Neuronal stem cell (in vitro differentiated cells): ENCODE results near the gene GNMT.

Source experiments
- DNase-seq: peaks from one replicate; pipeline ENCODE4 v3.0.0-alpha.2; 2013; ENCODE audit warnings: low spot score
- H2AFZ ChIP-seq: one replicate; pipeline ENCODE4 v1.6.1; 2013; ENCODE audit warnings: mild to moderate bottlenecking, low read length, inconsistent platforms
- H2AK5ac ChIP-seq: 2 replicates; pipeline ENCODE4 v1.6.1; 2013; ENCODE audit warnings: low read depth, mild to moderate bottlenecking, inconsistent platforms, low read length, moderate library complexity, mixed read lengths
- H2BK120ac ChIP-seq: 2 replicates; pipeline ENCODE4 v1.6.1; 2013; ENCODE audit warnings: low read depth, mild to moderate bottlenecking, inconsistent platforms, low read length, moderate library complexity, mixed read lengths
- H2BK12ac ChIP-seq: one replicate; pipeline ENCODE4 v1.6.1; 2013; ENCODE audit warnings: low read length, inconsistent platforms
- H2BK15ac ChIP-seq: 2 replicates; pipeline ENCODE4 v1.6.1; 2013; ENCODE audit warnings: mild to moderate bottlenecking, low read length, inconsistent platforms, mixed read lengths
- H2BK5ac ChIP-seq: one replicate; pipeline ENCODE4 v1.6.1; 2013; ENCODE audit warnings: inconsistent platforms, mild to moderate bottlenecking, low read length, moderate library complexity
- H3K14ac ChIP-seq: one replicate; pipeline ENCODE4 v1.6.1; 2013; ENCODE audit warnings: low read length, inconsistent platforms
- H3K18ac ChIP-seq: 2 replicates; pipeline ENCODE4 v1.6.1; 2013; ENCODE audit warnings: low read length, inconsistent platforms
- H3K23ac ChIP-seq: 2 replicates; pipeline ENCODE4 v1.6.1; 2013; ENCODE audit warnings: low read depth, mild to moderate bottlenecking, mixed read lengths, low read length, inconsistent platforms; ENCODE audit not compliant: poor library complexity
- H3K27ac ChIP-seq: replicated peaks from 3 replicates; pipeline ENCODE4 v1.5.1; 2013; ENCODE audit warnings: low read length, inconsistent platforms
- H3K27me3 ChIP-seq, 3 experiments: 2 replicates each; pipeline ENCODE4 v1.6.1; 2013; ENCODE audit warnings: low read length in 3 of 3, mild to moderate bottlenecking in 2 of 3, inconsistent platforms in 1 of 3, low read depth in 1 of 3, mixed read lengths in 1 of 3, moderate library complexity in 1 of 3; ENCODE audit not compliant: control insufficient read depth in 3 of 3, insufficient read depth in 3 of 3
- H3K36me3 ChIP-seq, 2 donors: replicated peaks in 1 of 2; 2 replicates each; pipeline ENCODE4 v1.6.1; 2013; ENCODE audit warnings: low read length in 2 of 2; ENCODE audit not compliant: control insufficient read depth in 2 of 2, insufficient read depth in 2 of 2
- H3K4ac ChIP-seq: 2 replicates; pipeline ENCODE4 v1.6.1; 2013; ENCODE audit warnings: inconsistent platforms, mild to moderate bottlenecking, low read length, moderate library complexity
- H3K4me1 ChIP-seq, 2 donors: 1 replicate in 1 of 2; 2 replicates in 1 of 2; pipeline ENCODE4 v1.6.1; 2013; ENCODE audit warnings: low read length in 2 of 2, low read depth in 1 of 2; ENCODE audit not compliant: control insufficient read depth in 2 of 2, insufficient read depth in 1 of 2
- H3K4me2 ChIP-seq: one replicate; pipeline ENCODE4 v1.6.1; 2013; ENCODE audit warnings: mild to moderate bottlenecking, low read length, inconsistent platforms; ENCODE audit not compliant: insufficient read depth, poor library complexity, severe bottlenecking
- H3K4me3 ChIP-seq, 2 donors: 2 replicates each; pipeline ENCODE4 v1.5.1; 2013; ENCODE audit warnings: low read length in 2 of 2, mild to moderate bottlenecking in 2 of 2, inconsistent platforms in 1 of 2, moderate library complexity in 1 of 2
- H3K79me1 ChIP-seq: one replicate; pipeline ENCODE4 v1.6.1; 2013; ENCODE audit warnings: low read depth, mild to moderate bottlenecking, inconsistent platforms, low read length, moderate library complexity
- H3K9ac ChIP-seq: one replicate; pipeline ENCODE4 v1.6.1; 2013; ENCODE audit warnings: mild to moderate bottlenecking, low read depth, low read length, inconsistent platforms; ENCODE audit not compliant: poor library complexity
- H3K9me3 ChIP-seq, 2 donors: replicated peaks in 1 of 2; 2 replicates each; pipeline versions ENCODE3 to v1.6.1; 2013; ENCODE audit warnings: low read length in 2 of 2, mild to moderate bottlenecking in 2 of 2, inconsistent platforms in 1 of 2, low read depth in 1 of 2, mixed read lengths in 1 of 2, moderate library complexity in 1 of 2; ENCODE audit not compliant: control insufficient read depth in 2 of 2, insufficient read depth in 1 of 2
- H4K8ac ChIP-seq: one replicate; pipeline ENCODE4 v1.6.1; 2013; ENCODE audit warnings: low read depth, mild to moderate bottlenecking, inconsistent platforms, low read length, moderate library complexity
- H4K91ac ChIP-seq: one replicate; pipeline ENCODE4 v1.6.1; 2013; ENCODE audit warnings: low read length, low read depth, mild to moderate bottlenecking, inconsistent platforms; ENCODE audit not compliant: poor library complexity
- WGBS, 2 donors: extraction: QIAGEN DNeasy Blood & Tissue Kit; methylation state at CpG; one replicate each; pipeline ENCODE4 v1.1.7; 2013; ENCODE audit warnings: missing lambda C conversion rate in 2 of 2, mixed read lengths in 1 of 2; ENCODE audit not compliant: insufficient read length in 2 of 2, insufficient replicate concordance in 1 of 2; ENCODE audit errors: extremely low coverage in 2 of 2; 5-methylcytosine and 5-hydroxymethylcytosine counted together

The GNMT gene

GRCh38 chr6:42935322-42935721, 25.2 kb upstream of the GNMT start:
- no peak overlapping the region for H2BK15ac ChIP-seq
- H3K9me3 ChIP-seq, result peaks cover 0 to 3% of the 10 kb centered on the region in 2 donors
- H4K8ac ChIP-seq, result no peak overlapping the region
- H3K4ac ChIP-seq, result no peak overlapping the region
- peaks cover 0 to 2% of the 10 kb centered on the region in 2 donors for H3K4me1 ChIP-seq
- no peak overlapping the region for H2BK5ac ChIP-seq
- peak overlapping the region in 1 of 2 donors; percentile 37 for H3K4me3 ChIP-seq
- peaks cover 50 to 90% of the 10 kb centered on the region in 2 donors for H3K36me3 ChIP-seq
- H2BK120ac ChIP-seq, result no peak overlapping the region
- H3K27ac ChIP-seq, result no peak overlapping the region
- no peak overlapping the region for H3K4me2 ChIP-seq
- H2BK12ac ChIP-seq, result no peak overlapping the region
- WGBS, 2 donors, result no CpG with 5 or more reads among the region's 7 CpGs
- H3K18ac ChIP-seq, result no peak overlapping the region
- H3K27me3 ChIP-seq, result no peaks in the 10 kb centered on the region
- H3K79me1 ChIP-seq, result peaks cover 11% of the 10 kb centered on the region
- no peak overlapping the region for H2AFZ ChIP-seq
- H4K91ac ChIP-seq, result no peak overlapping the region
- H2AK5ac ChIP-seq, result no peak overlapping the region
- no peak overlapping the region for H3K14ac ChIP-seq
- H3K9ac ChIP-seq, result no peak overlapping the region
- no peak overlapping the region for H3K23ac ChIP-seq
- no peak for DNase-seq

- no peak overlapping the region for H2BK120ac ChIP-seq
Measured at GRCh38 chr6:42936398-42936797, 24.2 kb upstream of the GNMT start.

GRCh38 chr6:42937548-42938427, 22.8 kb upstream of the GNMT start:
- H3K4ac ChIP-seq, result no peak overlapping the region
- H3K14ac ChIP-seq, result no peak overlapping the region
- no peak overlapping the region for H3K9ac ChIP-seq
- no peak overlapping the region for H2BK15ac ChIP-seq
- no peak overlapping the region for H2BK12ac ChIP-seq
- no peak overlapping the region for H2AFZ ChIP-seq
- H2AK5ac ChIP-seq, result no peak overlapping the region
- no peaks in the 10 kb centered on the region for H3K27me3 ChIP-seq
- no peak overlapping the region for H3K4me3 ChIP-seq
- no peak overlapping the region for H3K27ac ChIP-seq
- H3K4me1 ChIP-seq, result no peaks in the 10 kb centered on the region
- no peak overlapping the region for H3K23ac ChIP-seq
- H2BK5ac ChIP-seq, result no peak overlapping the region
- peaks cover 54 to 97% of the 10 kb centered on the region in 2 donors for H3K36me3 ChIP-seq
- no peak overlapping the region for H4K8ac ChIP-seq
- H3K4me2 ChIP-seq, result no peak overlapping the region
- peaks cover 14% of the 10 kb centered on the region for H3K79me1 ChIP-seq
- H4K91ac ChIP-seq, result no peak overlapping the region
- DNase-seq, result no peak
- H3K9me3 ChIP-seq, result peaks cover 0 to 3% of the 10 kb centered on the region in 2 donors
- no CpG with 5 or more reads among the region's 13 CpGs for WGBS, 2 donors
- H3K18ac ChIP-seq, result no peak overlapping the region
- no peak overlapping the region for H2BK120ac ChIP-seq

More at GRCh38 chr6:42936398-42936797, 24.2 kb upstream of the GNMT start:
- Histone ChIP-seq H3K27ac (no peak overlapping the region), H2BK12ac (no peak overlapping the region), H3K4ac (no peak overlapping the region), H3K23ac (no peak overlapping the region), H2BK15ac (no peak overlapping the region), H3K18ac (no peak overlapping the region), H3K4me3 (no peak overlapping the region), H3K36me3 (peaks cover 55 to 95% of the 10 kb centered on the region in 2 donors), H3K27me3 (no peaks in the 10 kb centered on the region), H2BK5ac (no peak overlapping the region), H3K4me1 (no peaks in the 10 kb centered on the region), H3K79me1 (peaks cover 14% of the 10 kb centered on the region), H3K14ac (no peak overlapping the region), H2AK5ac (no peak overlapping the region), H4K91ac (no peak overlapping the region), H3K4me2 (no peak overlapping the region), H4K8ac (no peak overlapping the region), H2AFZ (no peak overlapping the region), H3K9ac (no peak overlapping the region), H3K9me3 (peaks cover 0 to 3% of the 10 kb centered on the region in 2 donors)
- DNase-seq, result no peak
- WGBS, 2 donors, result no CpG with 5 or more reads among the region's 11 CpGs

- Histone ChIP-seq H3K23ac (no peak overlapping the region), H3K14ac (no peak overlapping the region), H3K36me3 (peaks cover 51 to 96% of the 10 kb centered on the region in 2 donors), H3K79me1 (peaks cover 10% of the 10 kb centered on the region), H2BK5ac (no peak overlapping the region), H3K9me3 (peaks cover 0 to 3% of the 10 kb centered on the region in 2 donors), H4K91ac (no peak overlapping the region), H4K8ac (no peak overlapping the region), H2AFZ (no peak overlapping the region), H2BK15ac (no peak overlapping the region), H2BK120ac (no peak overlapping the region), H3K27me3 (no peaks in the 10 kb centered on the region), H2BK12ac (no peak overlapping the region), H3K27ac (no peak overlapping the region), H3K4ac (no peak overlapping the region), H3K4me2 (no peak overlapping the region), H2AK5ac (no peak overlapping the region), H3K4me3 (no peak overlapping the region), H3K18ac (no peak overlapping the region), H3K9ac (no peak overlapping the region), H3K4me1 (no peaks in the 10 kb centered on the region)
- no CpG with 5 or more reads among the region's 5 CpGs for whole genome bisulfite sequencing, 2 donors
- no peak for DNase-seq
Measured at GRCh38 chr6:42938428-42938796, 22.1 kb upstream of the GNMT start.
